K562 (cell line): ENCODE results near the gene BZW1. TPM values are rescaled to one million over a fixed set of nuclear protein-coding genes. Genes with fewer than 3 reads are reported as not detected.

ENCODE experiments used
- ATF1 ChIP-seq, 2 experiments: fragments of 450-650 bp in 1 of 2; IDR thresholded peaks; 2 replicates each; pipeline ENCODE4 v1.6.1; 2016; ENCODE audit warnings: missing compliant biosample characterization in 1 of 2, missing genetic modification characterization in 1 of 2
- CREM ChIP-seq: IDR thresholded peaks from 2 replicates; pipeline ENCODE4 v1.6.1; 2014; ENCODE audit warnings: antibody characterized with exemption, low read depth
- SIN3B ChIP-seq: fragments of 450-650 bp; IDR thresholded peaks from 2 replicates; pipeline ENCODE4 v1.6.1; 2017; ENCODE audit warnings: low read depth, mild to moderate bottlenecking, moderate library complexity
- TAF15 ChIP-seq: fragments of 200-400 bp; formaldehyde crosslinking; IDR thresholded peaks from 2 replicates; pipeline ENCODE4 v1.6.1; 2017; ENCODE audit warnings: mild to moderate bottlenecking, low read depth, low read length, moderate library complexity
- TEAD4 ChIP-seq, 2 experiments: sonication (generic) in 1 of 2; formaldehyde crosslinking in 1 of 2; IDR thresholded peaks; 2 replicates each; pipeline versions ENCODE4 v1.6.1 to v1.8.0; 2012 to 2022; ENCODE audit warnings: borderline replicate concordance in 1 of 2, inconsistent platforms in 1 of 2, low read length in 1 of 2, mild to moderate bottlenecking in 1 of 2, missing genetic modification reagents in 1 of 2
- polyA plus RNA-seq, 8 experiments: library from polyadenylated mRNA; depleted of rRNA in 4 of 8; stranded (reverse) in 5 of 8; unstranded in 3 of 8; fragments of >200 nt; fragmentation: Nextera tagmentation in 2 of 8; fragmentation: Illumina TruSeq in 1 of 8; extraction: Ambion mirVana in 2 of 8; extraction: Trizol in 1 of 8; gene quantifications; 2 replicates each; pipeline versions ENCODE4 v1.2.1 to v1.2.3, GENCODE V29; 2011 to 2014; ENCODE audit warnings: inconsistent platforms in 1 of 8, missing spikeins in 1 of 8
- total RNA-seq, 7 experiments: library from RNA; depleted of rRNA in 6 of 7; stranded (reverse); fragments of >200 nt in 6 of 7; fragmentation: Illumina TruSeq in 2 of 7; extraction: Trizol in 2 of 7; gene quantifications; 2 replicates each; pipeline versions ENCODE4 v1.2.1 to v1.2.3, GENCODE V29; 2011 to 2021; ENCODE audit warnings: low replicate concordance in 1 of 7
- TF ChIP-seq, protein P1 (sequence below): sonication (generic); formaldehyde crosslinking; IDR thresholded peaks from 2 replicates; pipeline ENCODE4 v1.8.0; 2022; ENCODE audit warnings: mild to moderate bottlenecking, missing genetic modification reagents
- TF ChIP-seq, protein P2 (sequence below): fragments of 250-450 bp; sonication (Bioruptor Pico); IDR thresholded peaks from 2 replicates; pipeline ENCODE4 v1.8.0; 2021; ENCODE audit warnings: moderate library complexity, mild to moderate bottlenecking, inconsistent platforms
- TF ChIP-seq, protein P3 (sequence below), 2 experiments: fragments of 450-650 bp; conservative IDR thresholded peaks; 2 replicates each; pipeline ENCODE4 v1.6.1; 2017; ENCODE audit warnings: mild to moderate bottlenecking in 2 of 2, moderate library complexity in 2 of 2

The BZW1 gene
- total and polyA plus RNA-seq, 9 of the 15 experiments (the other 6 are each of a cell fraction or from before 2014, with no cell fraction given) = 110 to 244 (median 198) TPM

DNA sequence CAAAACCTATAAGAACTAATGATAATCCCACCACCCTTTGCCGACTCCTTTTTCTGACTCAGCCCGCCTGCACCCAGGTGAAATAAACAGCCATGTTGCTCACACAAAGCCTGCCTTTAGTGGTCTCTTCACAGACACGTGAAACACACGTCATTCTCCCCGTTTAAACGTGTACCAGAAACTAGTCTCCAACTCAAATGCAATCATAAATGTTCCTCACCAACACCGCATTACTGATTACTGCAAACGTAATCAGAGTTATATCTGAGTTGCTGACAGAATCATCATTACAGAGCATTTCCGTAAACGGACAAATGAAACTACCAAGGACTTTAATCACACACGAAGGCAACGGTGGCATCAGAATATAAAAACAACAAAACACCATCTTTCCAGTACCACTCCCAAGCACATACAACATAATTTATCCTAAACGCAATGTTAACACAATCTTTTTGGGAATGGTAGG, 50.9 kb downstream of the BZW1 start (continued):
- TF ChIP-seq, protein P1, sequence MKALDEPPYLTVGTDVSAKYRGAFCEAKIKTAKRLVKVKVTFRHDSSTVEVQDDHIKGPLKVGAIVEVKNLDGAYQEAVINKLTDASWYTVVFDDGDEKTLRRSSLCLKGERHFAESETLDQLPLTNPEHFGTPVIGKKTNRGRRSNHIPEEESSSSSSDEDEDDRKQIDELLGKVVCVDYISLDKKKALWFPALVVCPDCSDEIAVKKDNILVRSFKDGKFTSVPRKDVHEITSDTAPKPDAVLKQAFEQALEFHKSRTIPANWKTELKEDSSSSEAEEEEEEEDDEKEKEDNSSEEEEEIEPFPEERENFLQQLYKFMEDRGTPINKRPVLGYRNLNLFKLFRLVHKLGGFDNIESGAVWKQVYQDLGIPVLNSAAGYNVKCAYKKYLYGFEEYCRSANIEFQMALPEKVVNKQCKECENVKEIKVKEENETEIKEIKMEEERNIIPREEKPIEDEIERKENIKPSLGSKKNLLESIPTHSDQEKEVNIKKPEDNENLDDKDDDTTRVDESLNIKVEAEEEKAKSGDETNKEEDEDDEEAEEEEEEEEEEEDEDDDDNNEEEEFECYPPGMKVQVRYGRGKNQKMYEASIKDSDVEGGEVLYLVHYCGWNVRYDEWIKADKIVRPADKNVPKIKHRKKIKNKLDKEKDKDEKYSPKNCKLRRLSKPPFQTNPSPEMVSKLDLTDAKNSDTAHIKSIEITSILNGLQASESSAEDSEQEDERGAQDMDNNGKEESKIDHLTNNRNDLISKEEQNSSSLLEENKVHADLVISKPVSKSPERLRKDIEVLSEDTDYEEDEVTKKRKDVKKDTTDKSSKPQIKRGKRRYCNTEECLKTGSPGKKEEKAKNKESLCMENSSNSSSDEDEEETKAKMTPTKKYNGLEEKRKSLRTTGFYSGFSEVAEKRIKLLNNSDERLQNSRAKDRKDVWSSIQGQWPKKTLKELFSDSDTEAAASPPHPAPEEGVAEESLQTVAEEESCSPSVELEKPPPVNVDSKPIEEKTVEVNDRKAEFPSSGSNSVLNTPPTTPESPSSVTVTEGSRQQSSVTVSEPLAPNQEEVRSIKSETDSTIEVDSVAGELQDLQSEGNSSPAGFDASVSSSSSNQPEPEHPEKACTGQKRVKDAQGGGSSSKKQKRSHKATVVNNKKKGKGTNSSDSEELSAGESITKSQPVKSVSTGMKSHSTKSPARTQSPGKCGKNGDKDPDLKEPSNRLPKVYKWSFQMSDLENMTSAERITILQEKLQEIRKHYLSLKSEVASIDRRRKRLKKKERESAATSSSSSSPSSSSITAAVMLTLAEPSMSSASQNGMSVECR (CRISPR knock-in tag) = peak; percentile 48; the same call in 1 of the 2 replicates
- TF ChIP-seq TEAD4 (IDR thresholded peaks at IDR 0.05; ENCODE audit: low read length) (peak; percentile 13; the same call in 1 of the 2 replicates), TEAD4 (CRISPR knock-in tag; IDR thresholded peaks at IDR 0.05; ENCODE audit: borderline replicate concordance) (no peak), TAF15 (no peak), ATF1 (CRISPR knock-in tag; IDR thresholded peaks at IDR 0.05) (no peak), ATF1 (tag; IDR thresholded peaks at IDR 0.05) (peak; percentile 67; the same call in 1 of the 2 replicates), SIN3B (no peak), CREM (peak; percentile 68)
- TF ChIP-seq, protein P2, sequence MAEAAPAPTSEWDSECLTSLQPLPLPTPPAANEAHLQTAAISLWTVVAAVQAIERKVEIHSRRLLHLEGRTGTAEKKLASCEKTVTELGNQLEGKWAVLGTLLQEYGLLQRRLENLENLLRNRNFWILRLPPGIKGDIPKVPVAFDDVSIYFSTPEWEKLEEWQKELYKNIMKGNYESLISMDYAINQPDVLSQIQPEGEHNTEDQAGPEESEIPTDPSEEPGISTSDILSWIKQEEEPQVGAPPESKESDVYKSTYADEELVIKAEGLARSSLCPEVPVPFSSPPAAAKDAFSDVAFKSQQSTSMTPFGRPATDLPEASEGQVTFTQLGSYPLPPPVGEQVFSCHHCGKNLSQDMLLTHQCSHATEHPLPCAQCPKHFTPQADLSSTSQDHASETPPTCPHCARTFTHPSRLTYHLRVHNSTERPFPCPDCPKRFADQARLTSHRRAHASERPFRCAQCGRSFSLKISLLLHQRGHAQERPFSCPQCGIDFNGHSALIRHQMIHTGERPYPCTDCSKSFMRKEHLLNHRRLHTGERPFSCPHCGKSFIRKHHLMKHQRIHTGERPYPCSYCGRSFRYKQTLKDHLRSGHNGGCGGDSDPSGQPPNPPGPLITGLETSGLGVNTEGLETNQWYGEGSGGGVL (CRISPR knock-in tag) = no peak
- TF ChIP-seq, protein P3, sequence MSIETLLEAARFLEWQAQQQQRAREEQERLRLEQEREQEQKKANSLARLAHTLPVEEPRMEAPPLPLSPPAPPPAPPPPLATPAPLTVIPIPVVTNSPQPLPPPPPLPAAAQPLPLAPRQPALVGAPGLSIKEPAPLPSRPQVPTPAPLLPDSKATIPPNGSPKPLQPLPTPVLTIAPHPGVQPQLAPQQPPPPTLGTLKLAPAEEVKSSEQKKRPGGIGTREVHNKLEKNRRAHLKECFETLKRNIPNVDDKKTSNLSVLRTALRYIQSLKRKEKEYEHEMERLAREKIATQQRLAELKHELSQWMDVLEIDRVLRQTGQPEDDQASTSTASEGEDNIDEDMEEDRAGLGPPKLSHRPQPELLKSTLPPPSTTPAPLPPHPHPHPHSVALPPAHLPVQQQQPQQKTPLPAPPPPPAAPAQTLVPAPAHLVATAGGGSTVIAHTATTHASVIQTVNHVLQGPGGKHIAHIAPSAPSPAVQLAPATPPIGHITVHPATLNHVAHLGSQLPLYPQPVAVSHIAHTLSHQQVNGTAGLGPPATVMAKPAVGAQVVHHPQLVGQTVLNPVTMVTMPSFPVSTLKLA (conservative IDR thresholded peaks at IDR 0.05) = peak; percentile 45 to 77; a peak in 2 of 4 replicates
